ENCODE data around the gene ONECUT2.

Gene ONECUT2

GRCh38 chr18:57427429-57428201 is 7.6 kb upstream of the ONECUT2 start:
- H3K27me3 Mint-ChIP-seq (ENCODE audit: low read depth) = peaks cover 56% of the 10 kb centered on the region
- H3K9me3 Mint-ChIP-seq = peaks cover 6% of the 10 kb centered on the region
- no peak for DNase-seq (ENCODE audit: low spot score)
- no peak overlapping the region for H3K27ac Mint-ChIP-seq
- peaks cover 2% of the 10 kb centered on the region for H3K36me3 Mint-ChIP-seq (ENCODE audit: low read depth)
- H3K4me3 Mint-ChIP-seq = no peak overlapping the region
- H3K4me1 Mint-ChIP-seq (ENCODE audit: low read depth) = peaks cover 6% of the 10 kb centered on the region

GRCh38 chr18:57428221-57429150 is 6.7 kb upstream of the ONECUT2 start:
- H3K4me1 Mint-ChIP-seq (ENCODE audit: low read depth) = peaks cover 6% of the 10 kb centered on the region
- H3K36me3 Mint-ChIP-seq (ENCODE audit: low read depth) = peaks cover 2% of the 10 kb centered on the region
- no peak overlapping the region for H3K4me3 Mint-ChIP-seq
- no peak for DNase-seq (ENCODE audit: low spot score)
- H3K27me3 Mint-ChIP-seq (ENCODE audit: low read depth) = peaks cover 63% of the 10 kb centered on the region
- H3K9me3 Mint-ChIP-seq = peaks cover 6% of the 10 kb centered on the region
- peak overlapping the region; percentile 36 for H3K27ac Mint-ChIP-seq

- Mint-ChIP-seq H3K27ac (peak overlapping the region; percentile 41), H3K4me3 (peak overlapping the region; percentile 34), H3K9me3 (peaks cover 6% of the 10 kb centered on the region), H3K4me1 (ENCODE audit: low read depth) (peaks cover 6% of the 10 kb centered on the region), H3K36me3 (ENCODE audit: low read depth) (peaks cover 2% of the 10 kb centered on the region), H3K27me3 (ENCODE audit: low read depth) (peaks cover 73% of the 10 kb centered on the region)
- DNase-seq (ENCODE audit: low spot score) = no peak
Observed at GRCh38 chr18:57429167-57430078, 5.8 kb upstream of the ONECUT2 start.

- peak overlapping the region; percentile 20 for H3K27ac Mint-ChIP-seq
- DNase-seq (ENCODE audit: low spot score) = no peak
- H3K27me3 Mint-ChIP-seq (ENCODE audit: low read depth) = peaks cover 72% of the 10 kb centered on the region
- peaks cover 6% of the 10 kb centered on the region for H3K4me1 Mint-ChIP-seq (ENCODE audit: low read depth)
- H3K4me3 Mint-ChIP-seq = no peak overlapping the region
- H3K36me3 Mint-ChIP-seq (ENCODE audit: low read depth) = peaks cover 2% of the 10 kb centered on the region
- peaks cover 6% of the 10 kb centered on the region for H3K9me3 Mint-ChIP-seq
Observed at GRCh38 chr18:57430079-57431001, 4.8 kb upstream of the ONECUT2 start.

GRCh38 chr18:57431002-57431382 is 4.2 kb upstream of the ONECUT2 start:
- no peak for DNase-seq (ENCODE audit: low spot score)
- Mint-ChIP-seq H3K4me3 (no peak overlapping the region), H3K27ac (peak overlapping the region; percentile 20), H3K36me3 (ENCODE audit: low read depth) (peaks cover 2% of the 10 kb centered on the region), H3K27me3 (ENCODE audit: low read depth) (peaks cover 74% of the 10 kb centered on the region), H3K9me3 (peaks cover 6% of the 10 kb centered on the region), H3K4me1 (ENCODE audit: low read depth) (peaks cover 6% of the 10 kb centered on the region)

GRCh38 chr18:57431467-57432080 is 3.6 kb upstream of the ONECUT2 start:
- peaks cover 2% of the 10 kb centered on the region for H3K36me3 Mint-ChIP-seq (ENCODE audit: low read depth)
- peaks cover 6% of the 10 kb centered on the region for H3K4me1 Mint-ChIP-seq (ENCODE audit: low read depth)
- no peak overlapping the region for H3K27ac Mint-ChIP-seq
- H3K9me3 Mint-ChIP-seq = peaks cover 6% of the 10 kb centered on the region
- DNase-seq (ENCODE audit: low spot score) = no peak
- peaks cover 75% of the 10 kb centered on the region for H3K27me3 Mint-ChIP-seq (ENCODE audit: low read depth)
- no peak overlapping the region for H3K4me3 Mint-ChIP-seq

- no peak overlapping the region for H3K4me3 Mint-ChIP-seq
- DNase-seq (ENCODE audit: low spot score) = no peak
- H3K9me3 Mint-ChIP-seq = peaks cover 9% of the 10 kb centered on the region
- H3K4me1 Mint-ChIP-seq (ENCODE audit: low read depth) = peaks cover 8% of the 10 kb centered on the region
- H3K27ac Mint-ChIP-seq = no peak overlapping the region
- H3K27me3 Mint-ChIP-seq (ENCODE audit: low read depth) = peaks cover 75% of the 10 kb centered on the region
- H3K36me3 Mint-ChIP-seq (ENCODE audit: low read depth) = peaks cover 5% of the 10 kb centered on the region
Observed at GRCh38 chr18:57432140-57432539, 3.0 kb upstream of the ONECUT2 start.

GRCh38 chr18:57432751-57433400 is 2.3 kb upstream of the ONECUT2 start:
- peaks cover 79% of the 10 kb centered on the region for H3K27me3 Mint-ChIP-seq (ENCODE audit: low read depth)
- no peak for DNase-seq (ENCODE audit: low spot score)
- H3K4me1 Mint-ChIP-seq (ENCODE audit: low read depth) = peaks cover 8% of the 10 kb centered on the region
- H3K4me3 Mint-ChIP-seq = no peak overlapping the region
- peaks cover 5% of the 10 kb centered on the region for H3K36me3 Mint-ChIP-seq (ENCODE audit: low read depth)
- no peak overlapping the region for H3K27ac Mint-ChIP-seq
- H3K9me3 Mint-ChIP-seq = peaks cover 10% of the 10 kb centered on the region

GRCh38 chr18:57433482-57433881 is 1.7 kb upstream of the ONECUT2 start:
- Mint-ChIP-seq H3K27ac (no peak overlapping the region), H3K9me3 (peaks cover 10% of the 10 kb centered on the region), H3K4me3 (no peak overlapping the region), H3K36me3 (ENCODE audit: low read depth) (peaks cover 5% of the 10 kb centered on the region), H3K4me1 (ENCODE audit: low read depth) (peaks cover 8% of the 10 kb centered on the region), H3K27me3 (ENCODE audit: low read depth) (peaks cover 85% of the 10 kb centered on the region)
- no peak for DNase-seq (ENCODE audit: low spot score)

GRCh38 chr18:57433934-57434535 is 1.1 kb upstream of the ONECUT2 start:
- peak overlapping the region; percentile 24 for H3K4me3 Mint-ChIP-seq
- no peak overlapping the region for H3K27ac Mint-ChIP-seq
- H3K4me1 Mint-ChIP-seq (ENCODE audit: low read depth) = peaks cover 8% of the 10 kb centered on the region
- peaks cover 3% of the 10 kb centered on the region for H3K36me3 Mint-ChIP-seq (ENCODE audit: low read depth)
- H3K27me3 Mint-ChIP-seq (ENCODE audit: low read depth) = peaks cover 88% of the 10 kb centered on the region
- no peak for DNase-seq (ENCODE audit: low spot score)
- H3K9me3 Mint-ChIP-seq = peaks cover 10% of the 10 kb centered on the region

- peak overlapping the region; percentile 73 for H3K27ac Mint-ChIP-seq
- H3K36me3 Mint-ChIP-seq (ENCODE audit: low read depth) = peaks cover 3% of the 10 kb centered on the region
- peaks cover 4% of the 10 kb centered on the region for H3K9me3 Mint-ChIP-seq
- H3K4me3 Mint-ChIP-seq = peak overlapping the region; percentile 50
- H3K4me1 Mint-ChIP-seq (ENCODE audit: low read depth) = peaks cover 2% of the 10 kb centered on the region
- DNase-seq (ENCODE audit: low spot score) = no peak
- H3K27me3 Mint-ChIP-seq (ENCODE audit: low read depth) = peaks cover 87% of the 10 kb centered on the region
Observed at GRCh38 chr18:57435846-57436190, 644 bp downstream of the ONECUT2 start.

All from T-helper 2 cell treated with Interferon-gamma antibody and Interleukin-4, amounts not matched to agents 5 μg/mL and 100 μg/mL, for 36 hours (primary cell).